ENCODE results near the gene TAS1R3.

The TAS1R3 gene

DNA sequence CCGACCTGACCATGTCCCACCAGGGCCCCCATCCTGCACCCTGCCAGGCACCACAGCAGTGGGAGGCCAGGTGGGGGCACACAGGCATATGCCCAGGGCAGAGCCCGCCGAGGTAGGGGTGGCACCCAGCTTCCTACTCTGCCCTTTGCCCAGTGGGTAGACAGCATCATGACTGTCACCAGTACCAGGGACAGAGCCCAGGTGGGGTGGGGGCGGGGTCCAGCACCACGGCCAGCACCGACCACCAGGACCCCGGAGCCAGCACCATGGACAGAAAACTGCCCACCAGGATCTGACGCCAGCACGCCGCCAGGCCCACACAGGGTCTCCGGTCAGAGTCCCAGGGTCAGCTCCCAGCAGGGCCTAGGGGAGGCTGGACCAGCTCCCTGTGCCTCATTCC lies 3.8 kb downstream of the TAS1R3 start:
- peaks cover 2% of the 10 kb centered on the region for H3K4me1 Mint-ChIP-seq

DNA sequence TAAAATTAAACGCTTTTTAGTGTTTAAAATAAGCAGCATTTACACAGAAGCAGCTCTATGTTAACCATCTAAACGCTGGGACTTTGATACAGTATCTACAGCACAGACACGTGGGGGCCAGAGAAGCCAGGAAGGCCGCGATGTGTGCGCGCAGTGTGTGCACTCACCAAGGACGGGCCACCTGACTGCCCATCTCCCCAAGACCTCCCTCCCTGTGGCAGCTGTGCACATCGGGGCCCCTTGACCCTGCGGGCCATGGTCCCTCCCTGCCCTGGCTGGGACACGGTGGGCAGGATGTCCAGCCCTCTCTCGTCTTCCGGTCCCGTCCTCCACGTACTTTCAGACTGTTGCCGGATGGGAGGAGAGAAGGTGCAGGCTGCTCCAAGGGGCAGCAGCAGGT lies 4.2 kb downstream of the TAS1R3 start:
- Mint-ChIP-seq H3K27ac (no peak overlapping the region), H3K36me3 (ENCODE audit: low read depth) (no peaks in the 10 kb centered on the region), H3K27me3 (ENCODE audit: low read depth) (no peaks in the 10 kb centered on the region), H3K4me3 (no peak overlapping the region), H3K4me1 (no peaks in the 10 kb centered on the region), H3K9me3 (no peaks in the 10 kb centered on the region)
- TF ChIP-seq, protein P1, sequence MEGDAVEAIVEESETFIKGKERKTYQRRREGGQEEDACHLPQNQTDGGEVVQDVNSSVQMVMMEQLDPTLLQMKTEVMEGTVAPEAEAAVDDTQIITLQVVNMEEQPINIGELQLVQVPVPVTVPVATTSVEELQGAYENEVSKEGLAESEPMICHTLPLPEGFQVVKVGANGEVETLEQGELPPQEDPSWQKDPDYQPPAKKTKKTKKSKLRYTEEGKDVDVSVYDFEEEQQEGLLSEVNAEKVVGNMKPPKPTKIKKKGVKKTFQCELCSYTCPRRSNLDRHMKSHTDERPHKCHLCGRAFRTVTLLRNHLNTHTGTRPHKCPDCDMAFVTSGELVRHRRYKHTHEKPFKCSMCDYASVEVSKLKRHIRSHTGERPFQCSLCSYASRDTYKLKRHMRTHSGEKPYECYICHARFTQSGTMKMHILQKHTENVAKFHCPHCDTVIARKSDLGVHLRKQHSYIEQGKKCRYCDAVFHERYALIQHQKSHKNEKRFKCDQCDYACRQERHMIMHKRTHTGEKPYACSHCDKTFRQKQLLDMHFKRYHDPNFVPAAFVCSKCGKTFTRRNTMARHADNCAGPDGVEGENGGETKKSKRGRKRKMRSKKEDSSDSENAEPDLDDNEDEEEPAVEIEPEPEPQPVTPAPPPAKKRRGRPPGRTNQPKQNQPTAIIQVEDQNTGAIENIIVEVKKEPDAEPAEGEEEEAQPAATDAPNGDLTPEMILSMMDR (IDR thresholded peaks at IDR 0.05; ENCODE audit: unreplicated experiment in 3 of 3) = no peak

More for the DNA sequence above, 3.8 kb downstream of the TAS1R3 start:
- TF ChIP-seq, protein P1 (IDR thresholded peaks at IDR 0.05; ENCODE audit: unreplicated experiment in 3 of 3) = no peak
- Mint-ChIP-seq H3K9me3 (no peaks in the 10 kb centered on the region), H3K4me3 (no peak overlapping the region), H3K27me3 (ENCODE audit: low read depth) (no peaks in the 10 kb centered on the region), H3K27ac (no peak overlapping the region), H3K36me3 (ENCODE audit: low read depth) (peaks cover 1% of the 10 kb centered on the region)

DNA sequence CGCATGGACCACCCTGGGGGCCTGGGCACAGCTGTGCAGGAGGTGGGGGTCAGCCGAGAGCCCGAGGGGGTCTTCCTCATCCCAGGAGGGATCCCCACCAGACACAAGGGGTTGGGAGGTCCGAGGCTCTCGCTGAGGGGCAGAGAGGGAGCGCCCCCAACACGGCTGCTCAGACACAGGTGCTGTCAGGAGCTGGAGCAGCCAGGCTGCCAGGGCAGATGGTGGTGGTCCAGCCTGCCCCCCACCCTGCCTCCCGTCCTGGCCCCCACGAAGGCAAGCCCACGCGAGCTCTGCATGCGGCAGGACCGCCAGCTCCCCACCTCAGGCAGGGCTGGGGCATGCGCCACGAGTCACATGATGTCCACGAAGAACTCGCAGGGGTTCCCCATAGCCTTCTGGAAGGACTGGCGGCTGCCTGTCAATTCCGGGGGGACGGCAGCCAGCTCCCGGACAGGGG lies 4.7 kb downstream of the TAS1R3 start:
- Mint-ChIP-seq H3K9me3 (no peaks in the 10 kb centered on the region), H3K36me3 (ENCODE audit: low read depth) (peaks cover 4% of the 10 kb centered on the region), H3K4me1 (no peaks in the 10 kb centered on the region), H3K4me3 (no peak overlapping the region), H3K27ac (no peak overlapping the region), H3K27me3 (ENCODE audit: low read depth) (no peaks in the 10 kb centered on the region)
- TF ChIP-seq, protein P1 (IDR thresholded peaks at IDR 0.05; ENCODE audit: unreplicated experiment in 3 of 3) = no peak

DNA sequence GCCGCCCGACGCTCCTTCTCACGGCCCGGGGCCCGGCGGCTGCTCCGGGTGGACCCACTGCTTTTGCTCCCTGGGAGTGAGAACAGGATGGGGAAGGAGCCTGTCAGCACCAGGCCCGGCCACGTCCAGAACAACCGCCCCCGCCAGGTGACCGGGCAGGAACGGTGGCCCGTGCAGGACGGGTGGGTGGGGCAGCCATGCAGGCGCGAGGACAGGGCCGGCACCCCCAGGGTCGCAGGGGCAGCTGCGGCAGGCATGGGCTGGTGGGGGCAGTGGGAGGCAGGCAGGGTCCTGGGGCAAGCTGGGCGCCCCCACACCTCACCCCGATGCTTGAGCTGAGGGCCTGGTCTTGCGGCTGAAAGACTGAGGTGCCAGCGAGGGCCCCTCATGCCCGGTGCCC lies 5.4 kb downstream of the TAS1R3 start:
- H3K9me3 Mint-ChIP-seq = no peaks in the 10 kb centered on the region
- H3K36me3 Mint-ChIP-seq (ENCODE audit: low read depth) = peaks cover 10% of the 10 kb centered on the region
- TF ChIP-seq, protein P1 (IDR thresholded peaks at IDR 0.05; ENCODE audit: unreplicated experiment in 3 of 3) = no peak
- H3K4me3 Mint-ChIP-seq = no peak overlapping the region
- no peak overlapping the region for H3K27ac Mint-ChIP-seq
- no peaks in the 10 kb centered on the region for H3K4me1 Mint-ChIP-seq
- H3K27me3 Mint-ChIP-seq (ENCODE audit: low read depth) = no peaks in the 10 kb centered on the region

DNA sequence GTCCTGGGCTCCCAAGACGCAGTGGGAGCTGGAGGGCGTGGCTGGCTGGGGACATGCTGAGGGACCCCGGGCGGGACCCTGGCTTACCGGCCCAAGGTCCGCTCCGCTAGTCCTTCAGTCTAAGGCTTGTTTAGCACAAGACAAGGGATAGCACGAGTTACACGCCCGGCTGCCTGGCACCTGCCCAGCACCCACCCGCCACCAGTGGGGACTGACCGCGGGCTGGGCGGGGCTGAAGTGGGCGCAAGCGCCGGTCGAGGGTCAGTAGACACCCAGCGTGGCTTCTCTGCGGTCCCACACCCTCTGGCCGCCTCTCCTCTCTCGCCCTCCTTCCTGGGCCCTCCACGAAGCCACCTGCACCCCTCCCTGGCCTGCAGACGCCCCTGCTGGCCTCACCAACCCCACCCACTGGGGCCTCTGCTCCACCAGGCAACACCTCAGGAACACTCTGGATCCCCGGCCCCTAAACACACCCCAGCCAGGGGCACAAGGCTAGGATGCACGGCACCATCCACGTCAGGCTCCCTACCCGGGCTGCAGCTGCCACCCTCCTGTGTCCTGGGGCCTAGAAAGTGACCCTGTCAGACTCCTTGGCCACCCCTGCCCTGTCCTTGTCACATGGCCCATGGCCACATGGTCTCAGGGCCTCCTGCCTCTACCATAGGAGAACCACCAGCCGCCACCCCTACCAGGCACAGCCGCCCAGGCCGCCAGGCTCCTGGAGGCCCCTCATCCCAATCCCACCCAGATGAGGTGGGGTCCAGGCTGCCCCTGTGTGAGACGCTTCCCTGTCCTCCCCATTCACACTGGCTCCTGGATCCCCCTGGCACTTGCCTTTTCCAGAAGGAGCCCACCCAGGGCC lies 6.1 kb downstream of the TAS1R3 start:
- H3K27ac Mint-ChIP-seq = no peak overlapping the region
- no peaks in the 10 kb centered on the region for H3K4me1 Mint-ChIP-seq
- no peaks in the 10 kb centered on the region for H3K9me3 Mint-ChIP-seq
- TF ChIP-seq, protein P1 (IDR thresholded peaks at IDR 0.05; ENCODE audit: unreplicated experiment in 3 of 3) = no peak
- peaks cover 10% of the 10 kb centered on the region for H3K36me3 Mint-ChIP-seq (ENCODE audit: low read depth)
- no peaks in the 10 kb centered on the region for H3K27me3 Mint-ChIP-seq (ENCODE audit: low read depth)
- H3K4me3 Mint-ChIP-seq = no peak overlapping the region

DNA sequence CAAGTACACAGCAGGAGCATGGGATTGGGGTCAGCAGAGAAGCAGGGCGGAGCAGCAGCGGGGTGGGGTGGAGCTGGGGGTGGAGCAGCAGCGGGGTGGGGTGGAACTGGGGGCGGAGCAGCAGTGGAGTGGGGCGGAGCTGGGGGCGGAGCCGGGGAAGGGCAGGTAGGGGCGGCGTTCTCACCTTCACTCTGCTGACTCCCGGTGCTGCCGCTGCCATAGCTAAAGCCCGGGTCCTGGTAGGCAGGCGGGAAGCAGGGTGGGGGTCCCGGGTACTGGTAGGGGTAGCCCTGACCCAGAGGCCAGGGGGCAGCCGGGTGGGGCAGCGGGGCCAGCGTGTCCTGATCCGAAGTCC lies 6.7 kb downstream of the TAS1R3 start:
- no peak overlapping the region for H3K4me3 Mint-ChIP-seq
- H3K9me3 Mint-ChIP-seq = no peaks in the 10 kb centered on the region
- H3K4me1 Mint-ChIP-seq = no peaks in the 10 kb centered on the region
- no peak overlapping the region for H3K27ac Mint-ChIP-seq
- TF ChIP-seq, protein P1 (IDR thresholded peaks at IDR 0.05; ENCODE audit: unreplicated experiment in 3 of 3) = no peak
- peaks cover 10% of the 10 kb centered on the region for H3K36me3 Mint-ChIP-seq (ENCODE audit: low read depth)
- H3K27me3 Mint-ChIP-seq (ENCODE audit: low read depth) = no peaks in the 10 kb centered on the region
